ENCODE measurements around the gene GPR157. TPM values are rescaled to one million over a fixed set of nuclear protein-coding genes. Genes with fewer than 3 reads are reported as not detected.
A peak's percentile ranks its signal among the peaks of the same experiment; 100 is the strongest.

GPR157 gene
- total RNA-seq, 1 experiment from 2014 or later, result 6.0 TPM

GRCh38 chr1:9081473-9081872 lies 47.4 kb downstream of the GPR157 start:
- no peak for DNase-seq (ENCODE audit: low read depth in 1 of 2, low spot score in 2 of 2)
- no peak overlapping the region for H3K27ac ChIP-seq
- no peaks in the 10 kb centered on the region for H3K27me3 ChIP-seq (replicated peaks)
- no peak overlapping the region for H3K4me3 ChIP-seq
- no peaks in the 10 kb centered on the region for H3K9me3 ChIP-seq (replicated peaks)
- peaks cover 15% of the 10 kb centered on the region for H3K4me1 ChIP-seq (replicated peaks)
- H3K36me3 ChIP-seq, result no peaks in the 10 kb centered on the region

DNA sequence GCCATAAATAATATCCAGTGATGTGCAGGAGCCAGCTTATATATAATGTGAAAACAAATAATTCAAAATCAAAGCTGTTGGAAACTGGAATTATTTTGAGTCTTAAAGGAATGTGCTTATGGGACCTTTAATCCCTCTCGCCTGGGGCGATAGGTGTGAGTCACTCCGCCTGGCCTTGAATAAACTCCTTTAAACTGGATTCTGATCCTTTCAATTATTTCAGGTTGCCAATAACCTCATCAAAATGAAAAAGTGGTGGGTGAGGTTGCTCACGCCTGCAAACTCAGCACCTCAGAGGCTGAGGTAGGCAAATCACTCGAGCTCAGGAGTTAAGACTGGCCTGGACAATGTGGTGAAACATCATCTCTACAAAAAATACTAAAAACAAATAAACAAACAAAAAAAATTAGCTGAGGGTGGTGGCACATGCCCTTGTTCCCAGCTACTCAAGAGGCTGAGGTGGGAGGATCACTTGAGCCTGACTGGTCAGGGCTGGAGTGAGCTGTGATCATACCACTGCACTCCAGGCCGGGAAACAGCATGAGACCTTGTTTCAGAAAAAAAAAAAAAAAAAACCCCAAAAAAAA lies 48.1 kb downstream of the GPR157 start:
- DNase-seq (ENCODE audit: low read depth in 1 of 2, low spot score in 2 of 2), result no peak
- no peaks in the 10 kb centered on the region for H3K9me3 ChIP-seq (replicated peaks)

DNA sequence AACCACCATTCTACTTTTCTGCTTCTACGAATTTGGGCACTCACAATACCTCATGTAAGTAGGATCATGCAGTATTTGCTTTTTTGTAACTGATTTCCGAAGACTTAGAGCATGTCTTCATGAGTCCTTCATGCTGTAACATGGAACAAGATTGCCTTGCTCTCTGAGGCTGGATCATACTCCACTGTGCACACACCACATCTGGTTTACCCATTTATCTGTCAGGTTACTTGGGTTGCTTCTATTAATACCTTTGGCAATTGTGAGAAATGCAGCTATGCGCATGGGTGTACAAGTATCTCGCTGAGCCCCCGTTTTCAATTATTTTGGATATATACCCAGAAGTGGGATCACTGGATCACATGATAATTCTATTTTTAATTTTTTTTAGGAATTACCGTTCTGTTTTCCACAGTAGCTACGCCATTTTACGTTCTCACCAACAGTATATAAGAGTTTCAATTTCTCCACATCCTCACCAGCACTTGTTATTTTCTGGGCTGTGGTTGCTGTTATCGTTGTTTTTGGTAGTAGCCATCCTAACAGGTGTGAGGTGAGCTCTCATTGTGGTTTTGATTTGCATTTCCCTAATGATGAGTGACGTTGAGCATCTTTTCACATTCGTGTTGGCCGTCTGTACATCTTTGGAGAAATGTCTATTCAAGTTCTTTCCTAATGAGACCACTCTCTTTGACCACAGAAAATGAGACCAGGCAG lies 48.8 kb downstream of the GPR157 start:
- Histone ChIP-seq H3K27ac (no peak overlapping the region), H3K4me1 (replicated peaks) (peaks cover 15% of the 10 kb centered on the region), H3K27me3 (replicated peaks) (no peaks in the 10 kb centered on the region), H3K36me3 (no peaks in the 10 kb centered on the region), H3K9me3 (replicated peaks) (no peaks in the 10 kb centered on the region), H3K4me3 (no peak overlapping the region)
- no peak for DNase-seq (ENCODE audit: low read depth in 1 of 2, low spot score in 2 of 2)

More for the DNA sequence above, 48.1 kb downstream of the GPR157 start:
- no peak overlapping the region for H3K27ac ChIP-seq
- H3K36me3 ChIP-seq, result no peaks in the 10 kb centered on the region
- H3K4me3 ChIP-seq, result no peak overlapping the region
- H3K27me3 ChIP-seq (replicated peaks), result no peaks in the 10 kb centered on the region
- peaks cover 15% of the 10 kb centered on the region for H3K4me1 ChIP-seq (replicated peaks)

DNA sequence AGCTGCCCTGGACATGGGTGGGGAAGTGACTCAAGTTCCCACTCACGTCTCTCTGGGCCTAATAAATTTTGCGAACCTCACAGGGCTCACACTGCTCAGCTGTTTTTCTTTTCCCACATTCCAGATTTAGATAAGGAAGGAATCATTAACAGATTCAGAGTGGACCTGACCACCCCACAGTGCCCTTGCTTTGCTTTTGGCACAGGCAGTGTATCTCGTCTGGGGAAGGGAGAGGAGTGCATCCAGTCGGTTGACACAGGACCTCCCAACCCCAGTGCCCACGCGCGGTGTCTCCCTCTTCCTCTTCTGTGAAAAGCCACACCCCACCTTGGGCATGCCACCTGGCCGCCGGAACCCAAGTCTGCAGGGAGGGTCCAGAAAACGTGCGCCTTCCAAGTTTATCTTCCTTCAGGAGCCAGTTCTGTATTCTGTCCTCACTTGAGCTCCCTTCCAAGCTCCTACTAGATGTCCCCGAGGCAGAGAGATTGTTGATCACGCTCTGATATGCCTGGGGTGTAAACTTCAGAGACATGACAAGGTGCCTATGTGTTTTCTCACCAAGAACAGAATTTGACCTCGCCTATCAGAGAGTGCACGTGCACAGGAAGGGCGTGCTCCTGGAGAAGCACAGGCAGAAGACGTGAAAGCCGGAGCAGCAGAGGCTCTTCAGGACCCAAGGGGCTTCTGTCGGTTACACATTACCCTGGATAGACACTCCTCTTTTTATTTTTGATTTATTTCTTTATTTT lies 50.0 kb downstream of the GPR157 start:
- Histone ChIP-seq H3K27me3 (replicated peaks) (no peaks in the 10 kb centered on the region), H3K36me3 (no peaks in the 10 kb centered on the region), H3K9me3 (replicated peaks) (no peaks in the 10 kb centered on the region), H3K4me1 (replicated peaks) (peaks cover 22% of the 10 kb centered on the region), H3K27ac (no peak overlapping the region), H3K4me3 (no peak overlapping the region)
- DNase-seq (ENCODE audit: low read depth in 1 of 2, low spot score in 2 of 2), result no peak

GRCh38 chr1:9078015-9078751 lies 50.7 kb downstream of the GPR157 start:
- DNase-seq (ENCODE audit: low read depth in 1 of 2, low spot score in 2 of 2), result no peak
- Histone ChIP-seq H3K27me3 (replicated peaks) (no peaks in the 10 kb centered on the region), H3K4me3 (no peak overlapping the region), H3K9me3 (replicated peaks) (no peaks in the 10 kb centered on the region), H3K27ac (no peak overlapping the region), H3K4me1 (replicated peaks) (peaks cover 22% of the 10 kb centered on the region), H3K36me3 (no peaks in the 10 kb centered on the region)

DNA sequence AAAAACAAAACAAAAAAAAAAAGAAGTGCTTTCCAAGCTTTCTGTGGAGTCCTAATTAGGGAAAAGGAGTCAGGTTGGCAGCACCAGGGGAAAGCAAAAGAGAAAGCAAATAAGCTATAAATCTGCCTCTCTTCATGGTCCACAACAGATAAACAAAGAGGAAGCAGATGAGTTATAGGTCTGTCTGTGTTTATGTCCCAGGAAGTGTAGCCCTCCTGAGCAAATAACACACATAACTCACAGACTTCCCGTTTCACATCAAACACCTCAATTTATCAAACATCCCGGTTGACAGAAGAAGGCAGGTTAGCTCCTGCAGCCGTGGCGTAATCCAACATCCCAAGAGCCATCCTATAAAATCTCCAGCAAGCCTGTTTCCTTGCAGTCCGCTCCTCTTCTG lies 53.9 kb downstream of the GPR157 start:
- Histone ChIP-seq H3K4me1 (replicated peaks) (peaks cover 15% of the 10 kb centered on the region), H3K27me3 (replicated peaks) (no peaks in the 10 kb centered on the region), H3K4me3 (no peak overlapping the region), H3K36me3 (no peaks in the 10 kb centered on the region), H3K27ac (no peak overlapping the region), H3K9me3 (replicated peaks) (no peaks in the 10 kb centered on the region)
- no peak for DNase-seq (ENCODE audit: low read depth in 1 of 2, low spot score in 2 of 2)

DNA sequence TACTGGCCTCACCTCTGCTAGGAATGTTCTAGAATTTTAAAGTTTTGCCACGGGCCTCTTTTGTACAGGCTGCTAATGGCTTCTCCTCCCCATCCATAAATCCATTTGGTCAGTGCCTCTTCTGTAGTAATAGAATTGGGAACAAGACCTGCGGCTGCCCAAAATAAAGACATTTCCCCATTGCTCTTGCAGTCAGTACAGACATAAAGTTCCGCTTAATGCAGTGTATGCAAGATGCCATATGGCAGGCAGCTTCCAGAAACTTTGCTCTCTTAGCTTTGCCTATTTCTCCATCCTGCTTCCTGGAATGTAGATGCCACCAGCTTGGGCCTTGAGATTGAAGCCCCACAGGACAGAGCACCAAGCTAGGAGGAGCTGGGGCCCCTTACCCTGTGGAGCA lies 55.8 kb downstream of the GPR157 start:
- no peak for DNase-seq (ENCODE audit: low read depth in 1 of 2, low spot score in 2 of 2)
- Histone ChIP-seq H3K27ac (no peak overlapping the region), H3K4me1 (replicated peaks) (peaks cover 11% of the 10 kb centered on the region), H3K36me3 (no peaks in the 10 kb centered on the region), H3K9me3 (replicated peaks) (no peaks in the 10 kb centered on the region), H3K4me3 (no peak overlapping the region), H3K27me3 (replicated peaks) (no peaks in the 10 kb centered on the region)

DNA sequence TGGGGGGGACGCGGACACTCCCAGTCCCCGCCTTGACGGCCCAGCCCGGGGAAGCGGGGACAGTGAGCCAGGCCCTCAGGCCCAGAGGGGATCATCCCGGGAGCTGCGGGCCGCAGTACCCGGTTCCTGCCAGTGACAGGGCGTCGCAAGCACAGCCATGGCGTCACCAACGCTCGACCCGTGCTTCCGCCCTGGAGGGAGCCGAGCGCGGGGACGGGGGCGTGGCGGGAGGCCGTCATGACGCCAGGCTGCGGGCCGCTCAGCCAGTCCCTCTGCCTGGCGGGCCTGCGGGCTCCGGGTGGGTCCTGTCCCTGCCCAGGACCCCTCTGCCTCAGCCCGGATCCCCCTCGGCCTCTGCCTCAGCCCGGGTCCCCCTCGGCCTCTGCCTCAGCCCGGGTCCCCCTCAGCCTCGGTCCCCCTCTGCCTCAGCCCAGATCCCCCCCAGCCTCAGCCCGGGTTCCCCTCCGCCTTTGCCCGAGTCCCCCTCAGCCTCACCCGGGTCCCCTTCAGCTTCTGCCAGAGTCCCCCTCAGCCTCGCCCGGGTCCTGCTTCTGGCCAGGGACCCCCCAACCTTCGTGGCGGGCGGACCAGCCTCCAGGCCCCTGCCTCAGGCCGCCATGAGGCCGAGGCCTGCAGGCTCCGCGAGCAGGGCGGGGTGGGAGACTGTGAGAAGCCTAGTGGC lies 57.2 kb downstream of the GPR157 start:
- Histone ChIP-seq H3K4me1 (replicated peaks) (peaks cover 10% of the 10 kb centered on the region), H3K27me3 (replicated peaks) (no peaks in the 10 kb centered on the region), H3K4me3 (no peak overlapping the region), H3K27ac (no peak overlapping the region), H3K36me3 (no peaks in the 10 kb centered on the region), H3K9me3 (replicated peaks) (no peaks in the 10 kb centered on the region)
- DNase-seq (ENCODE audit: low read depth in 1 of 2, low spot score in 2 of 2), result no peak

DNA sequence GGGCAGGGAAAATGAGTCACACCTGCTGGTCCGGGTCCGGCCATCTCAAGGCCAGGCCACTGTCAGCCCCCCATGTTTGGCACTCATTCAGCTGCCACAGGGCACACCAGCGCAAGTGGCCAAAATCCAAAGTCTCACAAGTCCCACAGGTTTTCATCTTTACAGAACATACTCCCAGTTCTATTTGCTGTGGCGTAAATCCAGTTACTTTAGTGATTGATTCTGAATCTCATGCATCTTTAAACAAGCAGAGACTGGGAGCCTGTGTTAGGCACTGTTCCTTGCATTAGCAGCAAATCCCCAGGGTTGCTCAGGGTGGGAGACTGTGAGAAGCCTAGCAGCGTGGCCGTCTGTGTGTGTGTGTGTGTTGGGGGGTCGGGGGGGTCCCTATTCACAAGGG lies 58.4 kb downstream of the GPR157 start:
- Histone ChIP-seq H3K4me3 (no peak overlapping the region), H3K27me3 (replicated peaks) (no peaks in the 10 kb centered on the region), H3K4me1 (replicated peaks) (peaks cover 10% of the 10 kb centered on the region), H3K36me3 (no peaks in the 10 kb centered on the region), H3K27ac (no peak overlapping the region), H3K9me3 (replicated peaks) (no peaks in the 10 kb centered on the region)
- DNase-seq (ENCODE audit: low read depth in 1 of 2, low spot score in 2 of 2), result no peak

GRCh38 chr1:9069326-9070100 lies 59.4 kb downstream of the GPR157 start, which contains the start of gene SLC2A5:
SLC2A5 (minus strand) TSS chr1:9069635; CDS start chr1:9069536, 99 bp downstream.
- Histone ChIP-seq H3K9me3 (replicated peaks) (no peaks in the 10 kb centered on the region), H3K4me1 (replicated peaks) (peaks cover 7% of the 10 kb centered on the region), H3K4me3 (no peak within 1 kb of the TSS), H3K27ac (no peak within 1 kb of the TSS), H3K36me3 (no peaks in the 10 kb centered on the region), H3K27me3 (replicated peaks) (no peaks in the 10 kb centered on the region)
- no peak for DNase-seq (ENCODE audit: low read depth in 1 of 2, low spot score in 2 of 2)

GRCh38 chr1:9068981-9069325 lies 59.9 kb downstream of the GPR157 start:
- no peak overlapping the region for H3K4me3 ChIP-seq
- H3K27ac ChIP-seq, result no peak overlapping the region
- no peaks in the 10 kb centered on the region for H3K27me3 ChIP-seq (replicated peaks)
- no peak for DNase-seq (ENCODE audit: low read depth in 1 of 2, low spot score in 2 of 2)
- H3K4me1 ChIP-seq (replicated peaks), result peaks cover 3% of the 10 kb centered on the region
- no peaks in the 10 kb centered on the region for H3K9me3 ChIP-seq (replicated peaks)
- no peaks in the 10 kb centered on the region for H3K36me3 ChIP-seq

DNA sequence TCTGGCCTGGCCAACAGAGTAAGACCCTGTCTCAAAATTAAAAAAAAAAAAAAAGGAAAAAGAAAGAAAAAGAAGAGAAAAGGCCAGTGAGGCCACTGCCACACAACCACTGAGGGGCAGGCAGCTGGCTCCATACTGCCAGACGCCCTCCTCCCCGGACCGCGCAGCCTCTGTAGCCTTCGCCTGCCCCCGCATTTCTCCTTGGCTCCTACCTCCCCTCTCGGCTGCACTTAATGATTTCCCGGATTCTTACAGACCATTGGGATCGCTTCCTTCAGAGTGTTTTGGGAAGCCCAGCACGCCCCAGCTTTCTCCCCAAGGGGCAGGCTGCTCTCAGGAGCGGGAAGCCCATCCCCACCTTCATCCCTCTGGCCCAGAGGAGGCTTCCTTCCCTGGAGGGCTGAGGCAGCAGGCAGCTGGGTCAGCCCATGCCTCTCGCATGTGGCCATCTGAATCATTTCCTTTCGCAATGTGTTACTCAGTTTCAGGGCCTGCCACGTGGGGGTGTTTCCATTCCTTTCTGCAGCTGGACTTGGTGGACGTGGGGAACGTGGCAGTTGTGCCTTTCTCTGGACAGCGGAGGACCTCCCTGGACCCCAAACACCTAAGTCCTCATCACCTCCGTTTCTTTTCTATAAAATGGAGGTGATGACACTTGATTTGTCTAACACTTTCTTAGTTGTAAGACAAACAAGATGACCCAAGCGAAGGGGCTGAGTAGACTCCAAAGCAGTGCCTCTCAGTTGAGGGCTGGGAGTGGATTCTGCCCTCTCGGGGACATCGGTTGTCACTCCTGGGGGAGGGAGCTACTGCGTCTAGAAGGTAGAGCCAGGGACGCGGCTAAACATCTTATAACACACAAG lies 61.7 kb downstream of the GPR157 start:
- Histone ChIP-seq H3K27me3 (replicated peaks) (no peaks in the 10 kb centered on the region), H3K36me3 (no peaks in the 10 kb centered on the region), H3K4me1 (replicated peaks) (peaks cover 3% of the 10 kb centered on the region), H3K9me3 (replicated peaks) (no peaks in the 10 kb centered on the region), H3K4me3 (no peak overlapping the region), H3K27ac (no peak overlapping the region)
- peak in 1 of 2 experiments; percentile 55 for DNase-seq (ENCODE audit: low read depth in 1 of 2, low spot score in 2 of 2)
